Activated CD4-positive, alpha-beta T cell treated with anti-CD3 and anti-CD28 coated beads, Interleukin-2, amount 50 U/mL, for 24 hours (primary cell): ENCODE data around the gene RIPOR1.

Source experiments
- DNase-seq, 2 donors: peaks; one replicate each; pipeline ENCODE4 v3.0.0-alpha.2; 2020; ENCODE audit warnings: low read depth in 1 of 2, low spot score in 1 of 2

RIPOR1 gene

DNA sequence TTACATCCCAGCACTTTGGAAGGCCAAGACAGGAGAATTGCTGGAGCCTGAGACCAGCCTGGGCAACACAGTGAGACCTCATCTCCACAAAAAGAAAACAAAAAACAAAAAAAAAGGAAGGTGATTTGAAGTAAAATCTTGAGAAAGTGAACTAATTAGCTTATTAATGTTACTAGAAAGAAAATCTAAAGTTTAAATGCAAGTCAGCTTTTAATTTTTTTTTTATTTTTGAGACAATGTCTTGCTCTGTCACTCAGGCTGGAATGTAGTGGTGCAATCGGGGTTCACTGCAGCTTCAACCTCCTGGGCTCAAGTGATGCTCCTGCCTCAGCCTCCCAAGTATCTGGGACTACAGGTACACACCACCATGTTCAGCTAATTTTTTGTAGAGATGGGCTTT lies 30.2 kb downstream of the RIPOR1 start:
- no peak for DNase-seq

DNA sequence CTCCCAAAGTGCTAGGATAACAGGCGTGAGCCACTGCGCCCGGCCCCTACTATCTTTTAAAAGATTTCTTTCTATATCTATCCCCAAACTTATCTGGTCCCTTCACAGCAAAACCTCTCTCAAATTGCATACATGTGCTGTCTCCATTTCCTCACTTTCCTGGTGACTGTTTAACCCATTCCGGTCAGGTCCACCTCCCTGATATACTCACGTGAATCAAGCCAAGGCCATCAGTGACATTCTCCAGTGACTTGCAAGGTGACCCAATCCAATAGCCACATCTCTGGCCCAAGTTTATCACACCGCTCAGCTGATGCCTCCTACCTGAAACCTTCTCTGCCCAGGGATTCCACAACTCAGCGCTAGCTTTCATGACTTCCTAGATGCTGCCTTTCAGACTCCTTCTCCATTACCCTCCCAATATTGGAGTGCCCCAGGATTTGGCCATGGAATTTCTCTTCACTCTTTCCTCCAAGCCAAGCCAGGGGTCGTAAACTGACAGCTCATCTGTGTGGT lies 32.3 kb downstream of the RIPOR1 start:
- no peak for DNase-seq

GRCh38 chr16:67561501-67561823 lies 32.8 kb downstream of the RIPOR1 start:
- DNase-seq: no peak

GRCh38 chr16:67561824-67562525 lies 33.3 kb downstream of the RIPOR1 start:
- DNase-seq: peak; percentile 90 to 95

DNA sequence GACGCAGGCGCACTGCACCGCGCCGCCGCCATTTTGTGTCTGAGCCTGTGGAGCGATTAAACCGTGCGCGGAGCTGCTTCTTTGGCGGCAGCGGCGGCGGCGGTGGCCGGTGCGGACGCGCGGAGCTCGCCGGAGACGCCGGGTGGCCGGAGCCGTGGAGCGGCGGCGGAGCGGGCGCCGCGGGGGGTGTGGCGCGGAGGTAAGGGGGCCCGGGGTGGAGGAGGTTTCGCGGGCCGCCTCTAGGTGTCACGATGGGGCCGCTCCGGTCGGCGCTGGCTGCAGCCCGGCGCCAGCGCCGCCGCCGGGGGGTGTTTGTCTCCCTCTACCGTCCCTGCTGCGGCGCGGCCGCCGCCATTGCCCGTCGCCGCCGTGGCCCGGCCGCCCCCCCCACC lies 33.9 kb downstream of the RIPOR1 start, which contains the start of gene CTCF:
TSS of gene CTCF (plus strand) at position 1 of the 392 bp plus-strand sequence. CDS start 48,307 bp downstream, outside the sequence.
- peak in 1 of 2 donors; percentile 68 for DNase-seq

GRCh38 chr16:67562918-67563707 lies 34.5 kb downstream of the RIPOR1 start:
- peak in 1 of 2 donors; percentile 44 for DNase-seq

- no peak for DNase-seq
Observed at GRCh38 chr16:67563708-67564468, 35.3 kb downstream of the RIPOR1 start.

- no peak for DNase-seq
Observed at GRCh38 chr16:67565470-67566100, 37.0 kb downstream of the RIPOR1 start.

GRCh38 chr16:67571464-67571863 lies 42.8 kb downstream of the RIPOR1 start:
- DNase-seq: no peak

DNA sequence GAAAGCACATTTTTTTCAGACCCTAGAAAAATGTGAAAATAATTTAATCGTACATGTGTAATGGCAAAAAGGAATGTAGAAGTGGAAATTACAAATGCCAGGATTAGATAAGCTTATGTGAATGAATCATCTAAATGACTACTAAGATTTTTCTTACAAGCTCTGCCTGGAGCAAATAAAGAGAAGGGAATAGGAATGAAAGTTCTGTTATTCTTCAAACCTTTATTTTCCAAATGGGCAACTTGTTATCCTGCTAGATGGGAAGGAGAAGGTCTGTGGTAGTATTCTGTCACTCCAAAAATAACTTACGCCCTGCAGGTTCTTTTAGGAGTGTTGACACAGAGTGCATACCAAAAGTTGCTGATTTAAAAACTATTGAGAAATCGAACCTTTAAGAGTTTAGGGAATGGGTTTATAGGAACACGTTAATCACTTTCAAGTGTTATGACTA lies 43.4 kb downstream of the RIPOR1 start:
- DNase-seq: no peak

DNA sequence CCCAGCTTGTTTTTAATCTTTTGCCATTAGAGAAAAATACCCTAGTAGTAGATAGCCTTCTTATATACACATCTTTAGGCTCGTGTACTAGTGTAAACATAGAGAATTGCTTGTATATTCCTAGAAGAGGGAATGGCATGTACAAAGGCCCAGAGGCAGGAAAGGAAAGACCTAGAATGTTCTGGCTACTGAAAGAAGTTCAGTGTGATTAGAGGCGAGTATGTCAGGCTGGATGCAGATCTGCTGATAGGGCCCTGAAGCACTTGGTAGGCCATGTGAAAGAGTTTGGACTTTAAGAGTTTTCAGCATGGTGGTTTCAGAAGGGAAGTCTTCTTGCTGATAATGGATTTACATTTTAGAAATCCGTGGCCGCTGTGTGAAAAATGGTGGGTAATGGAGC lies 51.1 kb downstream of the RIPOR1 start:
- no peak for DNase-seq

DNA sequence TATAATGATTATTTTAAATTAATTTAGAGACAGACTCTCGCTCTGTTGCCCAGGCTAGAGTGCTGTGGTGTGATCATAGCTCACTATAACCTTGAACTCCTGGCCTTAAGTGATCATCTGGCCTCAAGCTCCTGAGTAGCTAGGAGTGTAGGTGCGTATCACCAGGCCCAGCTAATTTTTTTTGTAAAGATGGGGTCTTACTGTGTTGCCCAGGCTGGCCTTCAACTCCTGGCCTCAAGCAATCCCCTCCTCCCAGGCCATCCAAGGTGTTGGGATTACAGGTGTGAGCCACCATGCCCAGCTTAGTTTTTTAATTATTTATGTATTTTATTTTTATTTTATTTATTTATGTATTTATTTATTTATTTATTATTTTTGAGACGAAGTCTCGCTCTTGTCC lies 51.6 kb downstream of the RIPOR1 start:
- DNase-seq: no peak

DNA sequence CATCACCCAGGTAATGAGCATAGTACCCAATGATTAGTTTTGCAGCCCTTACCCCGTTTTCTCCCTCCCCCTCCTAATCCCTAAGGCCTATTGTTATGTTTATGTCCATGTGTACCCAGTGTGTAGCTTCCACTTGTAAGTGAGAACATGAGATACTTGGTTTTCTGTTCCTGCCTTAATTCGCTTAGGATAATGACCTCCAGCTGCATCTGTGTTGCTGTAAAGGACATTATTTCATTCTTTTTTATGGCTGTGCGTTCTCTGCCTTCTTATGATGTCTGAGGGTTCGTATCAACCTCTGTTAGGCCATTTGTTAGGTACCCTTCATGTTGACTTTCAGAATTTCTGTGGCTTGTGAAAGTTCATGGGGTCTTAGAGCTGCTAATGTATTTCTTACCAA lies 64.7 kb downstream of the RIPOR1 start:
- DNase-seq: no peak

DNA sequence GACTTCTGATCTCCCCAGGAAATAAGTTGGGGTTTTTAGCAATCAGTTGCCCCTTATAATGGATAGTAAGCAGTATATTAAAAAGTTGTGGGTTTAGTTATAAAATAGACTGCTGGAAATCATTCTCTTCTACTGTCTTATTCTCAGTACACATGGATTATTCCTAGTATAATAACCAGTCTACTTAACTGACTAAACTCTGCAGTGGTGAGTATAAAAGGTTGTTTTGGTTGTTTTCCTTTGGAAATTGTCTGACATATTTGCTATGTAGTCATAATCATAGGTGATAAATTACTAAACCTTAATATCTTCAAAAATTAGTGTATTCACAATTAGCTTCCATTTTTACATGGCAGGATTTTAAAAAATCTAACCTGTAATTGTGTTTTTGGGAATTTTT lies 65.1 kb downstream of the RIPOR1 start:
- DNase-seq: no peak

GRCh38 chr16:67594256-67594915 lies 65.8 kb downstream of the RIPOR1 start:
- DNase-seq: no peak

DNA sequence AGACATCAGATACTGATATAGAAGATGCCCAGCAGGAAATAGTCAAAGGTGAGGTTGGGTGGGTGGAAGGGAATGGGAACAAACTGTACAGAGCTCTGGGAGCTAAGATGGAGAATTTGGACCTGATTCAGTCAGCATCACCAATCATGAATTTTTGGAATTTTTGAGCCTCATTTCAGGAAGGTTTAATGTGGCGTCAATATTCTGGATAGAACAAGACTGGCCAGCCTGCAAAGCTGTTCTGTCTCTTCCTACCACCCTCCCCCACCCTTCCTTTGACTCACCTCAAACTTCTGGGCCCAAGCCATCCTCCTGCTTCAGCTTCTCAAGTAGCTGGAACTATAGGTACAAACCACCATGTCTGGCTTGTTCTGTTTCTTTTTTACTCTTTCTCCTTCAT lies 66.3 kb downstream of the RIPOR1 start:
- DNase-seq: no peak
